GM12801 (cell line): ENCODE measurements around the gene PTCH2.

ENCODE experiments used
- CTCF ChIP-seq: IDR thresholded peaks from one replicate; pipeline ENCODE4 v1.5.1; 2011; ENCODE audit warnings: control low read depth; ENCODE audit not compliant: insufficient read length; ENCODE audit errors: extremely low read depth

Gene PTCH2

GRCh38 chr1:44780583-44781121 is 62.4 kb downstream of the PTCH2 start:
- TF ChIP-seq CTCF: no peak

GRCh38 chr1:44778705-44779576 is 64.1 kb downstream of the PTCH2 start:
- no peak for TF ChIP-seq CTCF

GRCh38 chr1:44777969-44778635 is 65.0 kb downstream of the PTCH2 start:
- TF ChIP-seq CTCF: no peak

GRCh38 chr1:44777547-44777946 is 65.5 kb downstream of the PTCH2 start:
- no peak for TF ChIP-seq CTCF

- no peak for TF ChIP-seq CTCF
Measured at GRCh38 chr1:44776730-44777068, 66.4 kb downstream of the PTCH2 start.

- TF ChIP-seq CTCF: no peak
Measured at GRCh38 chr1:44775930-44776729, 66.9 kb downstream of the PTCH2 start.
